GM12891 (cell line): ENCODE results near the gene GATA5.

Source experiments
- POLR2A ChIP-seq: IDR thresholded peaks from 2 replicates; pipeline ENCODE4 v1.6.1; 2011; ENCODE audit warnings: low read depth, low read length, control low read depth
- POLR2AphosphoS5 ChIP-seq: IDR thresholded peaks from 2 replicates; pipeline ENCODE4 v1.6.1; 2011; ENCODE audit warnings: low read depth, low read length, control low read depth
- SPI1 ChIP-seq: IDR thresholded peaks from 2 replicates; pipeline ENCODE4 v1.6.1; 2011; ENCODE audit warnings: low read depth, low read length, control low read depth

DNA sequence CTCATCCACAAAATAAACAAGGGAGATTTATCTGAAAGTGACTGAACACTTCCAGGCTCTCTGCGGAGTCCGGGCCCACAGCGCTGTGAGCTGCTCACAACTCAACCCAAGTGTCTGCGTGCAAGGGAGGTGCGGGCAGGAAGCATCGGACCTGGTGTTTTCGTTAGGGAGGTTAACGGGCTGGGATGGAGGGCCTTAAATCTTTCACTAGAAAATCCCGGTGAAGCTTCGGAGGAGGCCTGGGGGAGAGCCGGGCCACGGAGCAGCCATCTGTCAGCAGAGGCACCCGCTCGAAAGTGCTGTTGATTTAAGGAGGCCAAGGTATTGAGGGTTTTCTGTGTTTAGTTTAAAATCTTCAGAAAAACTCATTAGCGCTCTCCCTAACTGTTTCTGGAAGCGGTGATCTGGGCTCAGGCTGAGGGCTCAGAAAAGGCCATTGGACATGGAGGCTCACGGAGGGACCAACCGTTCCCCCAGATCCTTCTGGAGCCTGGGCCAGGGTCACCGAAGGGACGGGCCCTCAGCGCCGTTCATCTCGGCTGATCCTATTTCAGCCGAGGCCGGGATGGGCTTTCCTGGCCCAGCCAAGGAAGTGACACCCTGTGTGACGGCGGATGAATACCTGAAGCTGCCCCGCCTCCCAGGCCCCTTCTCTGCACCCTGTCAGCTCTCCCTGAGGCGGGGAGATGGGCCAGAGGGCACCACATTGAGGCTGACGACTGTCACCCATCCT is 20.7 kb downstream of the GATA5 start:
- TF ChIP-seq POLR2A (no peak), POLR2AphosphoS5 (no peak), SPI1 (no peak)
